DMS153 treated with DMSO at 0.1 percent for 48 hours (cell line): Measurements from ENCODE around the gene PTPRJ.

Source experiments
- DNase-seq: peaks from one replicate; lab custom pipeline; 2025; ENCODE audit not compliant: unreplicated experiment; lab: John Stamatoyannopoulos, UW

Gene PTPRJ

GRCh38 chr11:47994417-47994816, 14.1 kb downstream of the PTPRJ start:
- DNase-seq, result no peak

GRCh38 chr11:47995360-47995769, 15.0 kb downstream of the PTPRJ start:
- no peak for DNase-seq

- no peak for DNase-seq
These were observed 17.0 kb downstream of the PTPRJ start for GRCh38 chr11:47997063-47998053.

GRCh38 chr11:47998345-47998732, 18.0 kb downstream of the PTPRJ start:
- DNase-seq, result no peak

- DNase-seq, result no peak
These were observed 18.5 kb downstream of the PTPRJ start for GRCh38 chr11:47998733-47999359.

- no peak for DNase-seq
These were observed 20.1 kb downstream of the PTPRJ start for GRCh38 chr11:48000432-48000831.

GRCh38 chr11:48001438-48002021, 21.2 kb downstream of the PTPRJ start:
- DNase-seq, result no peak

- peak; percentile 43 for DNase-seq
These were observed 22.2 kb downstream of the PTPRJ start for GRCh38 chr11:48002561-48002960.

- DNase-seq, result no peak
These were observed 23.6 kb downstream of the PTPRJ start for GRCh38 chr11:48003926-48004325.

GRCh38 chr11:48004456-48004855, 24.1 kb downstream of the PTPRJ start:
- DNase-seq, result no peak

GRCh38 chr11:48005136-48005535, 24.8 kb downstream of the PTPRJ start:
- DNase-seq, result no peak

- DNase-seq, result no peak
These were observed 25.5 kb downstream of the PTPRJ start for GRCh38 chr11:48005831-48006270.

- no peak for DNase-seq
These were observed 26.1 kb downstream of the PTPRJ start for GRCh38 chr11:48006301-48006992.

- DNase-seq, result no peak
These were observed 27.3 kb downstream of the PTPRJ start for GRCh38 chr11:48007677-48008076.

GRCh38 chr11:48008951-48009270, 28.6 kb downstream of the PTPRJ start:
- no peak for DNase-seq

- no peak for DNase-seq
These were observed 30.9 kb downstream of the PTPRJ start for GRCh38 chr11:48011102-48011797.

GRCh38 chr11:48011798-48012391, 31.5 kb downstream of the PTPRJ start:
- DNase-seq, result no peak

GRCh38 chr11:48013269-48013901, 33.0 kb downstream of the PTPRJ start:
- DNase-seq, result no peak

GRCh38 chr11:48014917-48015316, 34.6 kb downstream of the PTPRJ start:
- no peak for DNase-seq
